Left ventricle myocardium superior (tissue), 1 donor: ENCODE results near the gene SMC4. TPM values are rescaled to one million over a fixed set of nuclear protein-coding genes. Genes with fewer than 3 reads are reported as not detected.
"Not testable (repeated sequence)": the region's sequence is repeated elsewhere in the genome, so short reads cannot be mapped to it uniquely, and the experiment has no call there.

Experiments
- ATAC-seq: fragments of 200-7000 bp; cut with Tn5 transposase; one replicate; pipeline ENCODE4 v1.9.1; 2020; ENCODE audit warnings: mild to moderate bottlenecking, moderate library complexity
- DNase-seq: peaks from one replicate; pipeline ENCODE4 v3.0.0-alpha.2; 2020
- intact Hi-C: fragments of 100-400 bp; cut with micrococcal nuclease; formaldehyde crosslinking; loops from one replicate; pipeline ENCODE4 v1.11.0; 2022
- total RNA-seq: library from RNA; stranded (reverse); fragmentation: NEBNext Ultra II Directional; extraction: Animal tissue kit (Norgen Biotek cat#: 25700); gene quantifications from one replicate; pipeline ENCODE4 v1.2.1, GENCODE V29; 2021
- donor health status: DM: no; HTN: yes; CAD: no; lungs with severe emphysema.

Gene SMC4
- total RNA-seq, 1 donor from 2014 or later = 19.4 TPM

DNA sequence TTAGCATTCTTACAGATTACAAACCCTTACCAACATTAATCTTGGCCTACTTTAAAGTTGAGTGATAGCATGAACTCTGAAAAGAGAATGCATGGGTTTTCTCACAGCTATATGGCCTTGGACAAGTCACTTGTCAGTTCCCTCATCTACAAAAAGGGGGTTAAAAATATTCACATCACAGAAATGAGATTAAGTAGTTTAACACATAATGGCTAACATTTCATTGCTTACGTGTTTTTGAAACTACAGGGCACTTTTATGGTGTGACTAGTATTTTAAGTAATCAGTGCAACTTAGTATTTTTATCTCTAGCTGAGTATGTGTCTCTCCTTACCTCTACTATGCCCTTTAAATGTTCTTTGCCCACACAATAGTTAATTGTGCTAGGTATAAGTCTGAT is 36.3 kb downstream of the SMC4 start:
- intact Hi-C loops = no loop called here
- ATAC-seq = no peak
- DNase-seq = no peak

DNA sequence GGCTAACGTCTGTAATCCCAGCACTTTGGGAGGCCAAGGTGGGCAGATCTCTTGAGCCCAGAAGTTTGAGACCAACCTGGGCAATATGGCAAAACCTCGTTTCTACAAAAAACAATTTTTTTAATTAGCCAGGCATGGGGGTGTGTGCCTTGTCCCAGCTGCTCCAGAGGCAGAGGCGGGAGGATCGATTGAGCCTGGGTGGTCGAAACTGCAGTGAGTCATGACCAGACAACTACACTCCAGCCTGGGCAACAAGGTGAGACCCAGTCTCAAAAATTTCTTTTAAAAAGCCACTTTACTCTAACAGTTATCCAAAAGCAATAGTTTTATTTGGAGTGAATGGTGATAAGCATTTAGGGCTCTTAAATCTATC is 37.6 kb downstream of the SMC4 start:
- no peak for DNase-seq
- ATAC-seq = no peak
- intact Hi-C loops = no loop called here

DNA sequence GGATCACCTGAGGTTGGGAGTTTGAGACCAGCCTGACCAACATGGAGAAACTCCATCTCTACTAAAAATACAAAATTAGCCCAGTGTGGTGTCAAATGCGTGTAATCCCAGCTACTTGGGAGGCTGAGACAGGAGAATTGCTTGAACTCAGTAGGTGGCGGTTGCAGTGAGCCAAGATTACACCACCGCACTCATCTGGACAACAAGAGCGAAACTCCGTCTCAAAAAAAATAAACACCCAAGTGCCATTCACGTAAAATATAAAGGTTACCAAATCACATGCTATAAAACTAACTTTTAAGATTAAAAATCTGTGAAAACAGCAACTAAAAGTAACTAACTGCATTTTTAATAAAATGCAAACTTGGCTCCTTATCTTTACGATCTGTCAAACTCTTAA is 41.2 kb downstream of the SMC4 start:
- no peak for ATAC-seq
- no peak for DNase-seq
- intact Hi-C loops = no loop called here

DNA sequence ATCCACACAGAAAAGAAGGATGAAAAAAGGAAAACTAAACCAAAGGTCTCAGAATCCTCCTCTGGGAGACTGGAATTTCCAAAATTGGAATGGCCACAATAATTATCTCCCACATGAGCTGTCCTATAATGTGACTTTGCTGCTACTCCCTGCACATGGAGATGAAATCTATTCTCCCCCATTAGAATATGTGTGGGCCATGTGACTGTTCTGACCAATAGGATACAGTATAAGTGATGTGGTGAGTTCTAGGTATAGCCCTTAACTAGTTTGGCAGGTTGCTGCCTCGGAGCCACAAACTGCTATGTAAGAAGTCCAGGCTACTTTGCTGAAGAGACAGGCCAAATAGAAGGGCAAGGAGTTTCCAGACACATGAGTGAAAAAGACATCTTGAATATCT is 45.0 kb downstream of the SMC4 start:
- intact Hi-C loops = no loop called here
- DNase-seq (no peak), ATAC-seq (no peak)

DNA sequence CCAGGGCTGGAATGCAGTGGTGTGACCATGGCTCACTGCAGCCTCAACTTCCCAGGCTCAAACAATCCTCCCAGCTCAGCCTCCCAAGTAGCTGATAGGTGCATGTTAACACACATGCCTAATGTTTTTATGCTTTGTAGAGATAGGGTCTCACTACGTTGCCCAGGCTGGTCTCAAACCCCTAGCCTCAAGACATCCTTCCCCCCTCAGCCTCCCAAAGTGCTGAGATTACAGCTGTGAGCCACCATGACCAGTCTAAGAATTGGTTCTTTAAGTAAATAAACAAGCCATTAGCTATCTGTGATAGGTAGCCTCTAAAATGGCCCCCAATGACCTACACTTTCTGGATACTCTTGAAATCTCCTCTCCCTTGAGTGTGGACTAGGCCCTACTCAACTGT is 46.4 kb downstream of the SMC4 start:
- DNase-seq (no peak), ATAC-seq (no peak)
- intact Hi-C loops = no loop called here

DNA sequence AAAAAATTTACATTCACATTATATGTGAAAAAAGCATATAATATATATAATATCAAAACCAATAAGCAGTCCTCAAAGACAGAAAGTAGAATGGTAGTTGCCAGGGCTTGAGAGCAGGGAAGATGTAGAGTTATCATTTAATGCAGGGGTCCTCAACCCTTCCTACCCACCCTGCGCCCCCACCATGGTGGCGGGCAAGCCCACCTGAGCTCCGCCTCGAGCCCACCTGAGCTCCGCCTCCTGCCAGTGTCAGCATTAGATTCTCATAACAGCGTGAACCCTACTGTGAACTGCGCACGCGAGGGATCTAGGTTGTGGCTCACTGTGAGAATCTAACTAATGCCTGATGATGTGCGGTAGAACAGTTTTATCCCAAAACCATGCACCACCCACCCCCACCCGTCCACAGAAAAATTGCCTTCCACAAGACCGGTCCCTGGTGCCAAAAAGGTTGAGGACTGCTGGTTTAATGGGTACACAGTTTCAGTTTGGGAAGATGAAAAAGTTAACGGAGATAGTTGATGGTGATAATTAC is 47.1 kb downstream of the SMC4 start:
- intact Hi-C loops = no loop called here
- ATAC-seq = no peak
- no peak for DNase-seq

DNA sequence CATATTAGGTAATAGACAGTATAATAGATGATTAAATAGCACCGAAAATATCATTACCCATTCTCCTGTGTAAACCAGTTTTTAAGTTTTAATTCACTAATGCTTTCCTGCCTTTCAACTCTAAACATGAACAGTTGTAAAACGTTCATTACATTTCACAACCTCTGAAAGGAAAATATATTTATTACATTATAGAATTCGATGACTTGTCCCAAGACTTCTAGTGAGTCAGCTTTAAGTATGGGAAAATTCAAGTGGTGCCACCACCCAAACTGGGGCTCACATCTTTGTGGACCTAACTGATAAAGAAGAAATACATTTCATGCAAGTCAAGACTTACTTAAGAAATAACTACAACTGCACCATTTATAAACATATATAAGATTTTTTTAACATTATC is 48.1 kb downstream of the SMC4 start:
- DNase-seq (no peak), ATAC-seq (no peak)
- intact Hi-C loops = no loop called here

DNA sequence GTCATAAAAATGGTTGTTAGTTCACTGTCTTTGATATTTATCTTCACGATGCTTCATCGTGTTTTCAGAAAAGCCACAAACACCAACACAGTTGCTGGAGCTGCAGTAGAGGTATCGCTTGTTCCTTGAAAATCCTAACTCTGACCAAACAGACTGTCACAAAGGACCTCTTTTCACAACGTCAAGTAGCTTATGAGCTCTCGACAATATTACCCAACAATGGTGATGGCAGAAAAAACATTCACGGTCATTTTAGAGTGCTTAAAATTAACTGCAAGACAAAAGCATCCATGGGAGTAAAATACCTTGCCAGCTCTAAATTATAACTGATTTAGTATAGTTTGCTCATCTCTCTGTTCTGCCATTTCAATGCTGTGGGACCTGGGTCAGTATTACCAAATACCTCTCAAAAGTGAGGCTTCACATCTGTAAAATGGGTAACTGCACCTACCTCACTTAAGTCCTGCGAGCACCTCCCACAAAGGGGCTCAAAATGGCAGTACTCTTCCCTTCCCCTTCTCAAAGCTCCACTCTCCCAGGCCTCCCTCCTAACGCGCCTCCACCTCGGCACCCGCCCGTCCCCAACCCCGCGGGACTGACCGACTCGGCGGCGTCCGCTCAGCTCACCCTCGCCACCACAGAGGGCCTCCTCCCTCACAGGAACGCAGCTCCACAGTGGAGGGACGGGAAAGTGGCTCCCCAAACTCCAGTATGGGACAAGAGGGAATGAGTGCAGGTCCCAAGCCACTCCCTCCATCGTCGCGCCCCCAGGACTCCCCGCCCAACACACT is 49.6 kb downstream of the SMC4 start:
- DNase-seq (peak; percentile 32), ATAC-seq (peak; percentile 58)
- intact Hi-C loops = no loop called here

DNA sequence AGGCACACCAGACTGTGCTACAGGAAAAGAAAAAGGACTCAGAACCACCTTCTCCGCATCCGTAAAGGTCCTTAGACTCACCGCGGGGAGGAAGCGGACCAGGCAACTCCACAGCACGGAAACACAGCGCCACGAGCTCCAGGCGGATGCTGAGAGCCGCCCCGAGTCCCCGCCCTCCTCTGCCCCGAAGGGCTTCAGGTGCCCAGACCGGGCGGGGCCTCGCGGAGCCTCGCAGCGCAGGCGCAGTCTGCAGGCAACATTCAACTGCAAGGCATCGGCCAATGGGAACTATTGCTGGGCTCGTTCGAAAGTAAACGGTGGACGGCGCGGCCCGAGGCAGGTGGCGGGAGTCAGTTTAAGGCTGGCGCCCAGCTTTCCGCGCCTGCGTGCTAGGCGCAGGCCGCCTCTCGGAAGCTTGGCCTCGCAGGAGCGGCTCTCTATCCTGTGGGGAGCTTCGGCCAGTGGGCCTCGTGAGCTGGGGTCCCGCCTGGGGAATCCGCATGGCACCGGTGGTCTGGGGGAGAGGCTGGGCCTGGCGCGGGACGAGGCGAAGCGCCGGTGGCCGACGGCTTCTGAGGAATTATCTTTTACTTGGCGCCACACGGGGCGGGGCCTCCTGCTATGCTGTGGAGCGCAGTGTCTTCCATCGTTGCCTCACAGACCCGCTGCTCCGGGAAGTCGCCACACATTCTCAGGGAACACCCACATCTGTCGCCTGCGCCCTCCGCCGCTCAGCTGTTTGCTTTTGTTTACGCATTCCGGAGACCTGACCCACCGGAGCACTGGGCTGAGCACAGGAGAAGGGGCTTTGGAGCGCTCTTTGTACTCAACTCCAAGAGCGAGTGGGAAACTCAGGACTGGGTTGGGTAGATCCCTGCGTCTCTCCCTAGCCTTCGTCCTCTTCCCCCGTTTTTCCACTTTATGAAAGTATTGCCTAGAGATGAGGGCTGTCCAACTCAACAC is 50.5 kb downstream of the SMC4 start, which contains the start of gene TRIM59:
TSS of gene TRIM59 (minus strand) at position 151 of the 963 bp plus-strand sequence. CDS start 10,603 bp downstream, outside the sequence.
- peak; percentile 95 for ATAC-seq
- peak; percentile 86 for DNase-seq
- intact Hi-C loops = no loop called here

DNA sequence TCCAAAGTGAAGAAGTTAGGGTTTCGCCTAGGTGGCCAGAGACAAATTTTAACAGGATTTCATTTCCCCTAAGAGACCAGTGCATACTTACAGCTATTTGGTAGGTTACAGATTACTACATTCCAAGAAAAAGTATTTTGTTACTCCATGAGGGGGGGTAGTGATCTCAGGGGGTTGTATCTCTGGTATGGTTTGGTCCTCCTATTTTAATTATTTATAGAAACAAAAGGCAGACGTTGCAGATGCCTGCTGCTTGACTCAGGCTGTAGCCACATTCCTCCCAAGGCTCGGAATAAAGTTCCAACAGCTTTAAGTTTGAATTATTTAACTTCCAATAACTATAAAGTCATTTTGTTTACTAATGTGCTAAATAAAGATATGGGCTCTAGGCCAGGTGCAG is 51.4 kb downstream of the SMC4 start:
- intact Hi-C loops = no loop called here
- DNase-seq (no peak), ATAC-seq (no peak)

DNA sequence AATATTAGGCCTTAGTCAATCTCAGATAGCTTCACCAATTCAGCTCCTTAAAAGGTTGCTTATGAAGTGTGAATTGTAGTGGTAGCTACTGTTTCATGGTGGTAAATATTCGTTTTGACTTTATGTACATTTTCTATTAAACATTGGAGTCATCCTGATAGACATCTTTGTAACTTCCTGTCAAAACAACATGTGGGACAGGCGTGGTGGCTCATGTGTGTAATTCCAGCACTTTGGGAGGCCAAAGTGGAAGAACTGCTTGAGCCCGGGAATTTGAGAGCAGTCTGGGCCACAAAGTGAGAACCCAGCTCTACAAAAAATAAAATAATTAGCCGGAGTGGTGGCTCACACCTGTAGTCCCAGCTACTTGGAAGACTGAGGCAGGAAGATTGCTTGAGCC is 52.2 kb downstream of the SMC4 start:
- intact Hi-C loops = no loop called here
- ATAC-seq (no peak), DNase-seq (no peak)

DNA sequence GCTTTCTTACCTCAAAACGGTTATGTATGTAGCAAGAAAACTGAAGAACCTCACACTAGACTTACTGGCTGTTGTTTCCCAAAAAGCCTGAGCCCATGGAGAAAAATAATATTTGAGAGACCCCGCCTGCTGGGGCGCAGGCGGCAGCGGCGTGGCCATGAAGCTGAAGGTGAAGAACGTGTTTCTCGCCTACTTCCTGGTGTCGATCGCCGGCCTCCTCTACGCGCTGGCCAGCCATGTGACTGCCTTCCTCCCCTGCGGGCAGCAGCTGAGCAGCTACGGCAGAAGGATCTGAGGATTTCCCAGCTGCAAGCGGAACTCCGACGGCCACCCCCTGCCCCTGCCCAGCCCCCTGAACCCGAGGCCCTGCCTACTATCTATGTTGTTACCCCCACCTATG is 52.8 kb downstream of the SMC4 start:
- ATAC-seq, intact Hi-C loops: not testable (repeated sequence)

DNA sequence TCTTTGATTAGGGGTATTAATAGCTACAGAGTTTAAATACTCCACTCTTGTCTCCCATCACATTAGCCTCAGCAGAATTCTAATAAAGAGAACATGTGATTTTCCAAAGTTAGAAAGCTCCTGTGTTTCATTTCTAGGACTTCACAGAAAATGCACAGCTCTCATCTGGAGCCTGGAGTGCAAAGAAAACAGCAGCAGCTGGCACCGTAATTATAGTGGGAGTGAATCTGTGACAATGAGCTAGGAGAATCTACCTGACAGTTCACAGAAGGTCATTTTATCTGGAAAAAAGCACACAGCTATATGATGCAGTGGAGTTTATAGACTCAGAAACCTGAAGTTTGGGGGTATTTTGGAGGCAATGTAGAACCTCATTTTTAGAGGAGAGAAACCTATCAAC is 55.5 kb downstream of the SMC4 start:
- intact Hi-C loops = no loop called here
- ATAC-seq = no peak
- DNase-seq = no peak

More for the DNA sequence above, 52.8 kb downstream of the SMC4 start:
- DNase-seq = not testable (repeated sequence)

DNA sequence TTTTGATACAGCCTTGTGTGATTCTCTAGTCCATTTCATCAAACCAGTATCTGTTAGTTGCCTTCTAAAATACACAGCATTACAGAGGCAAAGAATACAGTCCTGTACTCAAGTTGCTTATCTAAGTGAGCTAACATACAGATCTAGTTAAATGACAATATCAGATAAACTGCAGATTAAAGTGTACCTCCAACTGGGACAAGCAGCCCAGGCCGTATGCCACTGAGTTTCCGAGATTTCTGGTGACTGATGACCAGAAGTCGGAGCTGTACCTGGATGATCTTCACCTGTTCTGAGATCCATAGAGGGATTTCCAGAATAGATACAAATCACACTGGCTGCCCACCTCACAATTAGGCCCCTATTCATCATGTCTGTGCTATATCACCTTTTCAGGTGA is 56.4 kb downstream of the SMC4 start:
- DNase-seq = no peak

DNA sequence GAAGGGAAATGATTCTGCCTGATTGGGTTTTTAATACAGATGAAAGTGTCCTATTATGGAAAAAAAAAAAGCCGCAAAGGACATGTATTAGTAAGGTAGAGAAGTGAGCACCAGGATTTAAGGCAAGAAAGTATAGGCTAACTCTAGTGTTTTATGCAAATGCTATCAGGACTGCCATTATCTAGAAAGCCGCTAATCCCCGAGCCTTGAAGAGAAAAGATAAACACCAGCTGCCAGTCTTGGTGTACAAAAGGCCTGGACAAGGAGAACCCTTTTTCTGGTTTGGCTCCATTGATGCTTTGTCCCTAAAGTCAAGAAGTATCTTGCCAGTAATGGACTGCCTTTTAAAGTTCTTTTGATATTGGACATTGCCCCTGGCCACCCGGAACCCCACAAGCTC is 58.7 kb downstream of the SMC4 start:
- intact Hi-C loops = no loop called here
- ATAC-seq (no peak), DNase-seq (no peak)

More for the DNA sequence above, 56.4 kb downstream of the SMC4 start:
- intact Hi-C loops = no loop called here
- no peak for ATAC-seq

DNA sequence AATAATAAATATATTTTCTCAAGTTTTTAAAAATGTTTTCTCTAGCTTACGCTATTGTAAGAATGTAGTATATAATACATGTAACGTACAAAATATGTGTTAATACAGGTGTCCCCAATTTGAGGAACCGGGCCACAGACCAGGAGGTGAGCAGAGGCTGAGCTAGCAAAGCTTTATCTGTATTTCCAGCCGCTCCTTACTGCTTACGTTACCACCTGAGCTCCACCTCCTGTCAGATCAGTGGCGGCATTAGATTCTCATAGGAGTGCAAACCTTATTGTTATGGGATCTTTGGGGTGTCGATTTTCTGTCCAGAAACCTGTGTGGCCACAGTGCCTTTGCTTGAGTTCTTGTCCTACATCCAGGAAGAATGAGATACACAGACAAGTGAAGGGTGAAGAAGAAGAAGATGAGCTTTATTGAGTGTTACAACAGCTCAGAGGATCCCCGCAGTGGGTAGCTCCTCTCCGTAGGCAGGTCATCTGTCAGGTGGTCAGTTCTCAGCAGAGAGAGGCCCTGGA is 60.1 kb downstream of the SMC4 start:
- intact Hi-C loops = no loop called here
- ATAC-seq = no peak
- no peak for DNase-seq

DNA sequence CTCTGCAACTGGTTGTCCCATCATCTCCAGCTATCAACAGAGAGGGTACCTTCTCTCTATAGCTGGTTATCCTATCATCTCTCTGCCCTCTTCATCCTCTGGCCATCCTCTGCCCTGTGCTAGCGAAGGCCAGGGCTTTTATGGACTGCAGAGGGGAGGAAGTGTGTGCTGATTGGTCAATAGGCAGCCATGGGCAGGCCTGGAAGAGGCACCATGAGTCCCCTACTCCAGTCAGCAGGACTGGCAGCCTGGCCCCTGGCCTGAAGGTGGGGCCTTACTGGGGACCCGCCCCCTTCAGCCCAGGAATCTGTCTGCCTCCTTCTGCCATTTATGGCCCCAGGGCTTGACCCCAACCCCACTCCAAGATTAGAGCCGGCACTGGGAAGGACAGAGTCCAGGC is 60.6 kb downstream of the SMC4 start:
- DNase-seq (no peak), ATAC-seq (no peak)
- intact Hi-C loops = no loop called here

DNA sequence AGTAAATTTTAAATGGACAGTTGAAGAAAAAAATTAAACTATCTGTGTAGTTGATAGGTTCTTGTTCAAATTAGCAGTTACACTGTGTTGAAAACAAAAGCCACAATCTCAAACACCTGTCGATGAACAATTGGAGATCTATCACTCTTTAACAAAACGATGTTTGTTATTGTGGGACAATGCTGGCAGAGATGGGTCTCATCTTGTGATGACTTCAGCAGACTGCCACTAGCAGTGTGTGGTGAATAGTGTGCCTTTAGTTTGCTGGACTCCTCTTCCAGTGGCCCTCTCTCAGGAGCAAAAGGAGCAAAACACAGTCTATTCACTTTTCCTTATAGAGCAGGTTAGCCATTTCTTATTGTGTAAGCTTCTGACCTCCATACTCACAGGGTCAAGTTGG is 64.9 kb downstream of the SMC4 start:
- DNase-seq (no peak), ATAC-seq (no peak)
- intact Hi-C loops = no loop called here

DNA sequence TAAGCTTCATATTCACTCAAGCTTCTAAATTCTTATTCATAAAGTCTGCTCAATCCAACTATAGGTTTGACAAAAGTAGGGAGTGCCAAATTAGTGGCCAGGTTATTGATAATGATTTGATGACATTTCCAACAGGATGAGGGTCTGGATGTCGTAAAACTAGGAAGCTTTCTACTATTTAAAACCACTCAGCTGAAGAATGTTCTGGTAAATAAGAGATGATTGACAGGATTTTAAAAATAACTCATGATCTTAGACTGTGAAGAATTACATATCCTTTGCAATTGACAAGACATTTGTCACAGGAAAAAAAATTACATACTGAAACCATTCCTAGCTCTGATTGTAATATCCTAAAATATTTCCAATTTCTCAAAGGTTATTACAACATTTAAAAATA is 65.5 kb downstream of the SMC4 start:
- DNase-seq (no peak), ATAC-seq (no peak)
- intact Hi-C loops = no loop called here

DNA sequence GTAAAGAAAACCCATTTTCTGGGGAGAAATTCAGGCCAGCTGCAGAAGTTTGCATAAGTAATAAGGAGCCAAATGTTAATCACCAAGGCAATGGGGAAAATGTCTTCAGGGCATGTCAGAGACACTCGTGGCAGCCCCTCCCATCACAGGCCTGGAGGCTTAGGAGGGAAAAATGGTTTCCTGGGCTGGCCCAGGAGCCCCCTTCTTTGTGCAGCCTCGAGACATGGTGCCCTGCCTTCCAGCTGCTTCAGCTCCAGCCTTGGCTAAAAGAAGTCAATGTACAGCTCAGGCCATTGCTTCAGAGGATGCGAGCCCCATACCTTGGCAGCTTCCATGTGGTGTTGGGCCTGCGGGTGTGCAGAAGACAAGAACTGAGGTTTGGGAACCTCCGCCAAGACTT is 70.7 kb downstream of the SMC4 start:
- DNase-seq = no peak
- no peak for ATAC-seq
- intact Hi-C loops = no loop called here
